Measurements from ENCODE around the gene DYNC2LI1. TPM values are rescaled to one million over a fixed set of nuclear protein-coding genes. Genes with fewer than 3 reads are reported as not detected.

Gene DYNC2LI1
- total and polyA plus RNA-seq, 2 donors (not counting 1 experiment from before 2014, with no cell fraction given) = 3.8 to 11.4 TPM

DNA sequence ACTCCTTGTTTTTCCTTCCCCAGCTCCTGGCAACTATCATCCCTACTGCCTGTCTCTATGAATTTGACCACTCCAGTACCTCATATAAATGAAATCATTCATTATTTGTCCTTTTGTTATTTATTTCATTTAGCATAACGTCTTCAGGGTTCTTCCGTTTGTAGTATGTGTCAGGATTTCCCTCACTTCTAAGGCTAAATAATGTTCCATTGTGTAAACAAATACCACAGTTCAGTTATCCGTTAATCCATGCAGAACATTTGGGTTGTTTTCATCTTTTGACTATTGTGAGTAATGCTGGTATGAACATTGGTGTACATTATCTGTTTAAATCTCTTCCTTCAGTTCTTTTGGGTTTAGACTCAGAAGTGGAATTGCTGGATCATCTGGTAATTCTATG, 18.8 kb downstream of the DYNC2LI1 start:
- POLR2A ChIA-PET = no interaction called here

GRCh38 chr2:43794956-43795355, 21.1 kb downstream of the DYNC2LI1 start:
- DNase-seq = no peak
- Histone ChIP-seq H3K9ac (ENCODE audit: low read length) (no peak overlapping the region), H3K4me3 (ENCODE audit: control extremely low read depth in 1 of 5, extremely low read depth in 1 of 5, insufficient read depth in 1 of 5, low read depth in 2 of 5, low read length in 4 of 5) (no peak overlapping the region), H3K4me2 (replicated peaks; ENCODE audit: low read depth, low read length, poor library complexity, severe bottlenecking) (no peak overlapping the region), H3K9me3 (ENCODE audit: control extremely low read depth in 1 of 3, control insufficient read depth in 2 of 3, insufficient read depth in 1 of 3, low read length in 2 of 3) (no peaks in the 10 kb centered on the region), H3K27ac (ENCODE audit: low read length in 2 of 2) (no peak overlapping the region), H2AFZ (ENCODE audit: insufficient read depth, low read depth, low read length, poor library complexity, severe bottlenecking) (no peak overlapping the region), H3K79me2 (ENCODE audit: control insufficient read depth, insufficient read depth, low read length) (no peaks in the 10 kb centered on the region), H3K4me1 (ENCODE audit: control insufficient read depth in 2 of 2, insufficient read depth in 2 of 2, low read length in 2 of 2) (no peaks in the 10 kb centered on the region), H3K27me3 (replicated peaks in 1 of 4; ENCODE audit: control extremely low read depth in 1 of 4, control insufficient read depth in 3 of 4, insufficient read depth in 4 of 4, low read length in 3 of 4) (no peaks in the 10 kb centered on the region), H4K20me1 (ENCODE audit: control insufficient read depth, insufficient read depth, low read length, poor library complexity, severe bottlenecking) (no peaks in the 10 kb centered on the region), H3K36me3 (replicated peaks in 1 of 2; ENCODE audit: control extremely low read depth in 1 of 2, control insufficient read depth in 1 of 2, extremely low read depth in 1 of 2, insufficient read depth in 2 of 2, low read length in 1 of 2) (no peaks in the 10 kb centered on the region)
- intact Hi-C loops (cut with micrococcal nuclease) = no loop called here
- ChIA-PET POLR2A (no interaction called here), CTCF (no interaction called here)
- ATAC-seq (ENCODE audit: low read depth) = no peak
- no peak overlapping the region for H3K27ac Mint-ChIP-seq
- H3K9me3 Mint-ChIP-seq (ENCODE audit: insufficient read depth) = no peaks in the 10 kb centered on the region
- WGBS (ENCODE audit: insufficient coverage) = no CpG with 5 or more reads among the region's 9 CpGs
- H3K27me3 Mint-ChIP-seq = no peaks in the 10 kb centered on the region
- H3K4me1 Mint-ChIP-seq = no peaks in the 10 kb centered on the region
- no peak for TF ChIP-seq CTCF (IDR thresholded peaks at IDR 0.05)
- TF ChIP-seq EZH2 (IDR thresholded peaks at IDR 0.05; ENCODE audit: borderline replicate concordance, insufficient read depth, low read depth, low read length, poor library complexity, severe bottlenecking) = no peak
- no peak overlapping the region for H3K4me3 Mint-ChIP-seq

More for the DNA sequence above, 18.8 kb downstream of the DYNC2LI1 start:
- H2AFZ ChIP-seq (ENCODE audit: insufficient read depth, low read depth, low read length, poor library complexity, severe bottlenecking) = no peak overlapping the region
- H3K9me3 ChIP-seq (ENCODE audit: control extremely low read depth in 1 of 3, control insufficient read depth in 2 of 3, insufficient read depth in 1 of 3, low read length in 2 of 3) = no peaks in the 10 kb centered on the region
- Mint-ChIP-seq H3K27me3 (no peaks in the 10 kb centered on the region), H3K4me3 (no peak overlapping the region), H3K9me3 (ENCODE audit: insufficient read depth) (no peaks in the 10 kb centered on the region), H3K27ac (no peak overlapping the region), H3K4me1 (no peaks in the 10 kb centered on the region)
- no peak overlapping the region for H3K27ac ChIP-seq (ENCODE audit: low read length in 2 of 2)
- no peaks in the 10 kb centered on the region for H3K79me2 ChIP-seq (ENCODE audit: control insufficient read depth, insufficient read depth, low read length)
- no peak overlapping the region for H3K9ac ChIP-seq (ENCODE audit: low read length)
- no peaks in the 10 kb centered on the region for H3K4me1 ChIP-seq (ENCODE audit: control insufficient read depth in 2 of 2, insufficient read depth in 2 of 2, low read length in 2 of 2)
- no peak overlapping the region for H3K4me3 ChIP-seq (ENCODE audit: control extremely low read depth in 1 of 5, extremely low read depth in 1 of 5, insufficient read depth in 1 of 5, low read depth in 2 of 5, low read length in 4 of 5)
- TF ChIP-seq CTCF (IDR thresholded peaks at IDR 0.05) (no peak), EZH2 (IDR thresholded peaks at IDR 0.05; ENCODE audit: borderline replicate concordance, insufficient read depth, low read depth, low read length, poor library complexity, severe bottlenecking) (no peak)
- H3K36me3 ChIP-seq (replicated peaks in 1 of 2; ENCODE audit: control extremely low read depth in 1 of 2, control insufficient read depth in 1 of 2, extremely low read depth in 1 of 2, insufficient read depth in 2 of 2, low read length in 1 of 2) = no peaks in the 10 kb centered on the region
- ATAC-seq (ENCODE audit: low read depth) (no peak), DNase-seq (no peak)
- no CpG with 5 or more reads among the region's 3 CpGs for WGBS (ENCODE audit: insufficient coverage)
- intact Hi-C loops (cut with micrococcal nuclease) = no loop called here
- no peaks in the 10 kb centered on the region for H3K27me3 ChIP-seq (replicated peaks in 1 of 4; ENCODE audit: control extremely low read depth in 1 of 4, control insufficient read depth in 3 of 4, insufficient read depth in 4 of 4, low read length in 3 of 4)
- no peak overlapping the region for H3K4me2 ChIP-seq (replicated peaks; ENCODE audit: low read depth, low read length, poor library complexity, severe bottlenecking)
- CTCF ChIA-PET = no interaction called here
- H4K20me1 ChIP-seq (ENCODE audit: control insufficient read depth, insufficient read depth, low read length, poor library complexity, severe bottlenecking) = no peaks in the 10 kb centered on the region

Measured in B cell (primary cell).